GM19238 (cell line): ENCODE results near the gene MTLN.
"Not testable (repeated sequence)": the region's sequence is repeated elsewhere in the genome, so short reads cannot be mapped to it uniquely, and the experiment has no call there.

Experiments used
- DNase-seq: peaks from one replicate; pipeline ENCODE4 v3.0.0; 2011; ENCODE audit warnings: low spot score; ENCODE audit not compliant: insufficient read length

Gene MTLN

GRCh38 chr2:110204408-110205385 is 7.7 kb downstream of the MTLN start, which contains the start of gene NPHP1:
NPHP1 (minus strand) TSS chr2:110205013; CDS start chr2:110204968, 45 bp downstream.
- peak; percentile 90 for DNase-seq

GRCh38 chr2:110198016-110198415 is 14.3 kb downstream of the MTLN start:
- no peak for DNase-seq

GRCh38 chr2:110197452-110197851 is 14.9 kb downstream of the MTLN start:
- DNase-seq = no peak

GRCh38 chr2:110190169-110190568 is 22.2 kb downstream of the MTLN start:
- not testable (repeated sequence) for DNase-seq

DNA sequence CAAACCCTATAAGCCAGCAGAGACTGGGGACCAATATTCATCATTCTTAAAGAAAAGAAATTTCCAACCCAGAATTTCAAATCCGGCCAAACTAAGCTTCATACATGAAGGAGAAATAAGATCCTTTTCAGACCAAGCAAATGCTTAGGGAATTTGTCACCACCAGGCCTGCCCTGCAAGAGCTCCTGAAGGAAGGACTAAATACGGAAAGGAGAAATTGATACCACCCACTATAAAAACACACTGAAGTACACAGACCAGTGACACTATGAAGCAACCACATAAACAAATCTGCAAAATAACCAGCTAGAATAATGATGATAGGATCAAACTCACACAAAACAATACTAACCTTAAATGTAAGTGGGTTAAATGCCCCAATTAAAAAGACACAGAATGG is 29.9 kb downstream of the MTLN start:
- DNase-seq = no peak

DNA sequence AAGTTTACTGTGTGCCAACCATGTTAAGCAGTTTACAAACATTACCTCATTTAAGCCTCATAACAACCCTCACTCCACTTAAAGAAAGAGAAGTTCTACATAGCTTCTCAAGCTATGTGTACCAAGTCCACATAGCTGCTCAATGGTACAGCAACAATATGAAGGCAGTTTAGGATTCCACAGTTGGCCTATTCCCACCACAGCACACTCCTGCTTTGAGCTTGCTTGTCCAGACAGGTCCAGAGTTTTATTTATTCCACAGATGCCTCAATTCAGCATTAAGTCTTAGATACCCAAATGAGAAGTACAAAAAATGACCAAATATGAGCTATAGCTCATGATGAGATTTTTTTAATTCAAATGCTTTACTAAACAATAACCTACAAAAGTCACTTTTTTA is 32.3 kb downstream of the MTLN start:
- DNase-seq = no peak

DNA sequence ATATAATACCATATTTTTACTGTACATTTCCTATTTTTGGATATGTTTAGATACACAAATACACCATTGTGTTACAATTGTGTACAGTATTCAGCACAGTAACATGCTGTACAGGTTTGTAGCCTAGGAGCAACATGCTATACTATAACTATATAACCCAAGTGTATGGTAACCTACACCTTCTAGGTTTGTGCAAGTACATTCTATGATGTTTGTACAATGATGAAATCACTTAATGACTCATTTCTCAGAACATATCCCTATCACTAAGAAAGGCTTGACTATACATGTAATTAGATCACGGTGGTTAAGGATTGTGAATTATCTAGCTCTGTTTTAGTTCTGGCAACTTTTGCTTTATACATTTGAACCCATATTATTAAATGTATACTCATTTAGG is 38.8 kb downstream of the MTLN start:
- DNase-seq = no peak

- no peak for DNase-seq
These were observed 39.8 kb downstream of the MTLN start for GRCh38 chr2:110172506-110172905.

GRCh38 chr2:110170102-110170501 is 42.2 kb downstream of the MTLN start:
- DNase-seq = no peak

DNA sequence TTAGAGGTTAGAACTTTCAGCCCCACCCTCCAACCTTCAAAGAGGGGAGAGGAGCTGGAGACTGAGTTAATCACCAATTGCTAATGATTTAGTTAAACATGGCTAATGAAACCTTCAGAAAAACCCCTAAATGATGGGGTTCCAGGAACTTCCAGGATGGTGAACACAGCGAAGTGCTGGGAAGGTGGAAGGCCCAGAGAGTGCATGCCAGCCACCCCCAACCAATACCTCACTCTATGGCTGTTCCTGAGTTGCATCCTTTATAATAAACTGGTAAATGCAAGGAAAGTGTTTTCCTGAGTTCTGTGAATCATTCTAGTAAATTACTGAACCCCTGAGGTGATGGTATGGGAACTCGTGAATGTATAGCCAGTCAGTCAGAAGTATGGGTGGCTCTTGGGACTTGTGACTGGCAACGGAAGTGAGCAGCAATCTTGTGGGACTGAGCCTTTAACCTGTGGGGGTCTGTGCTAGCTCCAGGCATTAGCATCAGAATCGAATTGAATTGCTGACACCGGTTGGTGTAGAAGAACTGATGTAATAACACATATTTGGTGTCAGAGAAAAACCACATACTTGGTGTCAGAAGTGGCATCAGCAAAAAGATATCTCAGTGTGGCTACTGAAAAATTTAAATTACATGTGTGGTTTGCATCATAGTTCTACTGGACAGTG is 44.9 kb downstream of the MTLN start:
- no peak for DNase-seq

GRCh38 chr2:110166266-110166665 is 46.1 kb downstream of the MTLN start:
- no peak for DNase-seq
